A549 (cell line): ENCODE results near the gene GMEB2. TPM values are rescaled to one million over a fixed set of nuclear protein-coding genes. Genes with fewer than 3 reads are reported as not detected.

Experiments used
- ATAC-seq, 2 experiments: fragments of 200-7000 bp in 1 of 2; fragments of >200 bp in 1 of 2; cut with Nextera tagmentation in 1 of 2; cut with Tn5 transposase in 1 of 2; 3 replicates each; pipeline versions ENCODE4 v1.8.0 to v1.9.1; 2018 to 2020; ENCODE audit warnings: mild to moderate bottlenecking in 1 of 2, moderate library complexity in 1 of 2
- CTCF ChIA-PET: fragments of 300-600 bp; sonication (Branson Sonifier 250); formaldehyde crosslinking; extraction: SDS; loops from one replicate; lab custom pipeline; 2021; ENCODE audit warnings: antibody characterized with exemption, inconsistent platforms; lab: Yijun Ruan, JAX
- POLR2A ChIA-PET: fragments of 350-600 bp; formaldehyde crosslinking; extraction: SDS; loops from one replicate; lab custom pipeline; 2021; ENCODE audit warnings: antibody characterized with exemption, inconsistent platforms; lab: Yijun Ruan, JAX
- DNase-seq, 2 experiments: peaks; one replicate each; pipeline versions ENCODE4 v3.0.0 to v3.0.0-alpha.2; 2011 to 2016; ENCODE audit warnings: low read depth in 1 of 2, low spot score in 1 of 2
- FAIRE-seq: peaks from 2 replicates; lab custom pipeline; 2011; peaks lifted over from hg19 to GRCh38; lab: Jason Lieb, UNC
- H3K27ac ChIP-seq, 2 experiments: fragments of >200 bp; sonication (Bioruptor Twin); formaldehyde crosslinking; 3 replicates each; pipeline ENCODE4 v1.5.1; 2016 to 2017
- H3K4me1 ChIP-seq: fragments of >200 bp; sonication (Bioruptor Twin); formaldehyde crosslinking; 3 replicates; pipeline ENCODE4 v1.6.1; 2016
- H3K4me2 ChIP-seq: fragments of >200 bp; sonication (Bioruptor Twin); formaldehyde crosslinking; 3 replicates; pipeline ENCODE4 v1.6.1; 2016
- H3K4me3 ChIP-seq: fragments of >200 bp; sonication (Bioruptor Twin); formaldehyde crosslinking; 3 replicates; pipeline ENCODE4 v1.5.1; 2016
- H3K9me3 ChIP-seq: fragments of >200 bp; sonication (Bioruptor Twin); formaldehyde crosslinking; 3 replicates; pipeline ENCODE4 v1.6.1; 2016
- BHLHE40 ChIP-seq: IDR thresholded peaks from 2 replicates; pipeline ENCODE4 v1.6.1; 2012; ENCODE audit warnings: low read depth, low read length, inconsistent platforms
- CEBPB ChIP-seq, 2 experiments: fragments of >200 bp in 1 of 2; sonication (Bioruptor Twin) in 1 of 2; formaldehyde crosslinking in 1 of 2; IDR thresholded peaks; 2 replicates each; pipeline ENCODE4 v1.6.1; 2012 to 2016
- CHD2 ChIP-seq: fragments of 150-350 bp; IDR thresholded peaks from 2 replicates; pipeline ENCODE4 v1.6.1; 2014; ENCODE audit warnings: low read length; ENCODE audit not compliant: partially characterized antibody
- EHF ChIP-seq: fragments of 250-450 bp; sonication (Bioruptor Pico); IDR thresholded peaks from 2 replicates; pipeline ENCODE4 v1.5.0; 2020; ENCODE audit warnings: mild to moderate bottlenecking
- EP300 ChIP-seq, 2 experiments: fragments of >200 bp; sonication (Bioruptor Twin); formaldehyde crosslinking; IDR thresholded peaks; 2 replicates in 1 of 2; 3 replicates in 1 of 2; pipeline ENCODE4 v1.6.1; 2016 to 2017
- ESRRA ChIP-seq: fragments of 150-350 bp; IDR thresholded peaks from 2 replicates; pipeline ENCODE4 v1.6.1; 2014; ENCODE audit warnings: mild to moderate bottlenecking, low read length, borderline replicate concordance
- FOSL2 ChIP-seq, 2 experiments: fragments of 450-650 bp in 1 of 2; fragments of >200 bp in 1 of 2; sonication (Bioruptor Twin) in 1 of 2; formaldehyde crosslinking; IDR thresholded peaks; 2 replicates each; pipeline versions ENCODE4 v1.5.0 to v1.6.1; 2016 to 2020; ENCODE audit warnings: mild to moderate bottlenecking in 1 of 2, moderate library complexity in 1 of 2
- FOXS1 ChIP-seq: fragments of 250-450 bp; sonication (Bioruptor Pico); IDR thresholded peaks from 2 replicates; pipeline ENCODE4 v1.5.0; 2020; ENCODE audit warnings: mild to moderate bottlenecking, moderate library complexity
- HDAC2 ChIP-seq: fragments of 200-600 bp; sonication (generic); IDR thresholded peaks from 2 replicates; pipeline ENCODE4 v1.6.1; 2016
- HES2 ChIP-seq: fragments of >200 bp; sonication (Bioruptor Twin); formaldehyde crosslinking; IDR thresholded peaks from 2 replicates; pipeline ENCODE4 v1.6.1; 2016
- HEYL ChIP-seq: fragments of 250-450 bp; sonication (Bioruptor Pico); IDR thresholded peaks from 2 replicates; pipeline ENCODE4 v1.8.0; 2021; ENCODE audit warnings: mild to moderate bottlenecking, moderate library complexity
- HMGXB4 ChIP-seq: fragments of 250-450 bp; sonication (Bioruptor Pico); IDR thresholded peaks from 2 replicates; pipeline ENCODE4 v1.5.0; 2021; ENCODE audit warnings: mild to moderate bottlenecking, moderate library complexity, borderline replicate concordance
- HOXA7 ChIP-seq: fragments of 250-450 bp; sonication (Bioruptor Pico); IDR thresholded peaks from 2 replicates; pipeline ENCODE4 v1.5.0; 2020; ENCODE audit warnings: mild to moderate bottlenecking, moderate library complexity
- HOXB13 ChIP-seq: fragments of 250-450 bp; sonication (Bioruptor Pico); IDR thresholded peaks from 2 replicates; pipeline ENCODE4 v1.5.0; 2020; ENCODE audit warnings: low read depth, mild to moderate bottlenecking, moderate library complexity
- HOXB5 ChIP-seq: fragments of 250-450 bp; sonication (Bioruptor Pico); IDR thresholded peaks from 2 replicates; pipeline ENCODE4 v1.5.0; 2020; ENCODE audit warnings: mild to moderate bottlenecking, moderate library complexity
- JUNB ChIP-seq: fragments of >200 bp; sonication (Bioruptor Twin); formaldehyde crosslinking; IDR thresholded peaks from 2 replicates; pipeline ENCODE4 v1.6.1; 2016
- KDM5A ChIP-seq: fragments of 200-600 bp; sonication (generic); IDR thresholded peaks from 2 replicates; pipeline ENCODE4 v1.6.1; 2016; ENCODE audit warnings: antibody characterized with exemption, mild to moderate bottlenecking
- MAX ChIP-seq: IDR thresholded peaks from 2 replicates; pipeline ENCODE4 v1.6.1; 2012
- MYC ChIP-seq: IDR thresholded peaks from 2 replicates; pipeline ENCODE4 v1.6.1; 2012; ENCODE audit warnings: mild to moderate bottlenecking, inconsistent platforms, low read length, improper control_type of control experiment, borderline replicate concordance
- NFE2L2 ChIP-seq: fragments of 150-350 bp; conservative IDR thresholded peaks from 2 replicates; pipeline ENCODE4 v1.6.1; 2014; ENCODE audit warnings: low read length
- NPAS2 ChIP-seq: fragments of 250-450 bp; sonication (Bioruptor Pico); IDR thresholded peaks from 2 replicates; pipeline ENCODE4 v1.8.0; 2022; ENCODE audit warnings: mild to moderate bottlenecking, moderate library complexity, borderline replicate concordance
- NR3C1 ChIP-seq: fragments of >200 bp; sonication (Bioruptor Twin); formaldehyde crosslinking; IDR thresholded peaks from 3 replicates; pipeline ENCODE4 v1.6.1; 2017
- PBX3 ChIP-seq: IDR thresholded peaks from 2 replicates; pipeline ENCODE4 v1.6.1; 2012
- POLR2A ChIP-seq: IDR thresholded peaks from 2 replicates; pipeline ENCODE4 v1.6.1; 2012; ENCODE audit warnings: mild to moderate bottlenecking, low read length
- RCOR1 ChIP-seq: fragments of 150-350 bp; IDR thresholded peaks from 2 replicates; pipeline ENCODE4 v1.6.1; 2014; ENCODE audit warnings: antibody characterized with exemption, low read length, low read depth
- REST ChIP-seq: fragments of 200-600 bp; sonication (generic); IDR thresholded peaks from 2 replicates; pipeline ENCODE4 v1.6.1; 2016; ENCODE audit warnings: antibody characterized with exemption, mild to moderate bottlenecking, moderate library complexity
- RFX5 ChIP-seq: fragments of 450-650 bp; IDR thresholded peaks from 2 replicates; pipeline ENCODE4 v1.7.1; 2014; ENCODE audit warnings: antibody characterized with exemption, mild to moderate bottlenecking, moderate library complexity
- SMC3 ChIP-seq: fragments of >200 bp; sonication (Bioruptor Twin); formaldehyde crosslinking; IDR thresholded peaks from 3 replicates; pipeline ENCODE4 v1.6.1; 2018; ENCODE audit warnings: inconsistent platforms
- TFCP2L1 ChIP-seq: fragments of 250-450 bp; sonication (Bioruptor Pico); IDR thresholded peaks from 2 replicates; pipeline ENCODE4 v1.5.0; 2021; ENCODE audit warnings: mild to moderate bottlenecking
- TP53 ChIP-seq: fragments of 250-450 bp; sonication (Bioruptor Pico); IDR thresholded peaks from 2 replicates; pipeline ENCODE4 v1.5.0; 2021; ENCODE audit warnings: mild to moderate bottlenecking, moderate library complexity
- WGBS: methylation state at CpG from one replicate; pipeline ENCODE4 v1.1.6; 2017; ENCODE audit errors: missing lambda C conversion rate; 5-methylcytosine and 5-hydroxymethylcytosine counted together
- polyA plus RNA-seq, 4 experiments: library from polyadenylated mRNA; depleted of rRNA in 3 of 4; stranded (reverse); fragments of >200 nt; fragmentation: RNase III in 1 of 4; extraction: RNeasy Plus Mini Kit Qiagen cat#74134 plus additional on column Dnase treatment in 1 of 4; gene quantifications; 2 replicates in 3 of 4; 3 replicates in 1 of 4; pipeline ENCODE4 v1.2.3, GENCODE V29; 2011 to 2017

The GMEB2 gene
- polyA plus RNA-seq, 2 of the 4 experiments (the other 2 are of a cell fraction): 6.5 to 6.8 TPM

- H3K4me1 ChIP-seq: no peaks in the 10 kb centered on the region
- ChIA-PET CTCF (interaction anchor here (1.4 kb wide), 1 partner anchor 50 kb away, joined by 4 read pairs; the partner anchor contains the start of gene PTK6), POLR2A (no interaction called here)
- no peak overlapping the region for H3K4me3 ChIP-seq
- no peak overlapping the region for H3K27ac ChIP-seq
- 71% methylated on average over 19 of the region's 19 CpGs for WGBS
- no peak overlapping the region for H3K4me2 ChIP-seq
- no peaks in the 10 kb centered on the region for H3K9me3 ChIP-seq
- ATAC-seq (no peak), DNase-seq (no peak), FAIRE-seq (no peak)
- TF ChIP-seq EHF (no peak), FOSL2 (IDR thresholded peaks at IDR 0.05) (no peak), FOSL2 (CRISPR knock-in tag; IDR thresholded peaks at IDR 0.05) (no peak), JUNB (no peak), REST (no peak), KDM5A (no peak), HOXB5 (CRISPR knock-in tag) (no peak), MYC (no peak), HMGXB4 (CRISPR knock-in tag) (no peak), CEBPB (IDR thresholded peaks at IDR 0.05) (no peak), ESRRA (no peak), MAX (no peak), NR3C1 (no peak), HES2 (no peak), EP300 (IDR thresholded peaks at IDR 0.05) (no peak), FOXS1 (no peak), NPAS2 (CRISPR knock-in tag) (no peak), RFX5 (no peak), POLR2A (no peak), CHD2 (no peak), PBX3 (no peak)
Observed at GRCh38 chr20:63587776-63588591, 38.9 kb downstream of the GMEB2 start.

GRCh38 chr20:63587256-63587655 is 39.6 kb downstream of the GMEB2 start:
- CTCF ChIA-PET: interaction anchor here (1.4 kb wide), 1 partner anchor 50 kb away, joined by 4 read pairs; the partner anchor contains the start of gene PTK6
- TF ChIP-seq RCOR1 (no peak), TFCP2L1 (CRISPR knock-in tag) (no peak), HDAC2 (no peak), BHLHE40 (no peak), SMC3 (no peak), HEYL (CRISPR knock-in tag) (no peak), NFE2L2 (no peak), HMGXB4 (CRISPR knock-in tag) (no peak), HES2 (no peak), TP53 (CRISPR knock-in tag) (no peak), FOXS1 (no peak), ESRRA (no peak), HOXB13 (CRISPR knock-in tag) (no peak), RFX5 (no peak), HOXA7 (CRISPR knock-in tag) (no peak)

More at GRCh38 chr20:63587256-63587655, 39.6 kb downstream of the GMEB2 start:
- FAIRE-seq (no peak), ATAC-seq (no peak), DNase-seq (no peak)
- Histone ChIP-seq H3K27ac (no peak overlapping the region), H3K4me1 (no peaks in the 10 kb centered on the region), H3K9me3 (no peaks in the 10 kb centered on the region), H3K4me2 (no peak overlapping the region), H3K4me3 (no peak overlapping the region)
- 85% methylated on average over 12 of the region's 12 CpGs for WGBS
- POLR2A ChIA-PET: no interaction called here
